Astrocyte of the cerebellum (primary cell): Measurements from ENCODE around the gene QRICH1.

Source experiments
- DNase-seq: peaks from one replicate; pipeline ENCODE4 v3.0.0-alpha.2; 2011; ENCODE audit warnings: low read depth
- H3K4me3 ChIP-seq: 2 replicates; pipeline ENCODE4 v1.5.1; 2011; ENCODE audit warnings: mild to moderate bottlenecking, low read depth, low read length, moderate library complexity
- CTCF ChIP-seq: IDR thresholded peaks from 2 replicates; pipeline ENCODE4 v1.5.1; 2012; ENCODE audit warnings: low read length, low read depth, moderate library complexity, mild to moderate bottlenecking; ENCODE audit errors: missing control alignments
- in situ Hi-C: cut with HindIII; loops from 2 replicates; pipeline ENCODE4 v1.10.0; 2017; ENCODE audit warnings: low sequenced_read_pairs

QRICH1 gene

DNA sequence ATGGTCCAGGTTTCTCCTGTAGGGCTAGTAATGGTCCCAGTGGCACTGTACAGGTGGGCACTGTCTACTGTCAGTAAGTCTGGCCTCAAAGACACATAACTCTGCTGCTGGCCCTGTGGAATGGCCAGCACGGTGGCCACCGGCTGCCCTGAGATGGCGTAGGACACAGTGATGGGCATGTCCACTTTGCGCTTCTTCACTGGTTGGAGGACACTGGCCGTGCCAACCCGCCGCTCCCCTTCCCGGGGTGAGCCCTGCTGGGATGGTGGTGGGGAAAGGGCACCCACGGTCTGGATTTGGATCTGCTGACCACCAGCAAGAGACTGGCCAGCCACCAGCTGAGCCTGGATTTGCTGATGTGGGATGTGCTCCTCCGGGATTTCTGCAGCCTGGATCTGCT is 36.6 kb downstream of the QRICH1 start:
- no peak for DNase-seq
- no peak overlapping the region for H3K4me3 ChIP-seq
- TF ChIP-seq CTCF, result no peak
- in situ Hi-C loops, result no loop called here

DNA sequence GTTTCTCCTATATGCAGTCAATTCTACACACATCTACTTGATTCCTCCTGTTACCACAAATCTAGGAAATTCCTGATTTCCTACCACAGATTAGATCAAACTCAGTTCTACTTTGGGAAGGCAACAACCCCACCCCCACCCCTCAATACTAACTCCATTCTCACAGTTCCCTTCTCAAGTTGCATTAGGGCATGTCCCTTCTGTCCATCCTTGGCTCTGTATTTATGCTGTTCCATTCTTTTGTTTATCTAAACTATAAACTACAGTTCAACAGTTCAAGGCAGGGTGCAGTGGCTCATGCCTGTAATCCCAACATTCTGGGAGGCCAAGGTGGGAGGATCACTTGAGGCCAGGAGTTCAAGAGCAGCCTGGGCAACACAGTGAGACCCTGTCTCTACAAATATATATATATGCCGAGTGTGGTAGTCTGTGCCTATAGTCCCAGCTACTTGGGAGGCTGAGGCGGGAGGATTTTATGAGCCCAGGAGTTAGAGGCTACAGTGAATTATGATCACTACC is 39.5 kb downstream of the QRICH1 start:
- H3K4me3 ChIP-seq, result no peak overlapping the region
- TF ChIP-seq CTCF, result no peak
- no peak for DNase-seq
- in situ Hi-C loops, result no loop called here

DNA sequence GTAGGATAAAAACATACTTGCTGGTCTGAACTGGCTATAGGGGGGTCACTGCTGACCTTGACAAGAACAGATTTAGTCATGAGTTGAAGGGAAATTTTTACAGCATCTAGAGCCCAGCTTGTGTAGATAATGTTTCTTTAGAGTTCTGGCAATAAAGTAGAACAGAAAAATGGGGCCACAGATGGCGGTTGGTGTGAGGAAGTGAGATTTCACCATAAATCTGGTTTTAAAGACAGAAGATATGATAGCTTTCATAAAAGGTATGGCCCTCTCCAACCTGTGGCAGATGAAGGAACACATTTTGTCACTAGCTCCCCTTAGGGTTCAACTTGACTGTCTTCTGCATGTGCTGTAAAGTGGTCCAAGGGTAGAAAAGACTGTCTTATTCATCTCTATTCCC is 40.3 kb downstream of the QRICH1 start:
- DNase-seq, result no peak
- H3K4me3 ChIP-seq, result no peak overlapping the region
- in situ Hi-C loops, result no loop called here
- TF ChIP-seq CTCF, result no peak

DNA sequence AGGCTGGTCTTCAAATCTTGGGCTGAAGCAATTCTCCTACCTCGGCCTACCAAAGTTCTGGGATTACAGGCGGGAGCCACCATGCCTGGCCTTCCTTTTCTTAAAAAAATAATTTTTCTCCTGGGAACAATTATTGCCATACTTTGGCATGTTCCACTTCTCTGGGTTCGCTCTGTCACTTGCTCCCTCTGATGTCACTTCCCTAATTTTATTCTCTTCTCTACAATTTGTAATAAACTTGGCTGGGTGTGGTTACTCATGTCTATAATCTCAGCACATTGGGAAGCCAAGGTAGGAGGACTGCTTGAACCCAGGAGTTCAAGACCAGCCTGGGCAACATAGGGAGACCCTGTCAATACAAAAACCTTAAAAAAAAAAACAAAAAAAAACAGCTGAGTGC is 58.6 kb downstream of the QRICH1 start:
- DNase-seq, result no peak
- in situ Hi-C loops, result no loop called here
- H3K4me3 ChIP-seq, result no peak overlapping the region
- TF ChIP-seq CTCF, result no peak

- no peak for TF ChIP-seq CTCF
- in situ Hi-C loops, result no loop called here
Observed at GRCh38 chr3:49034650-49035049, 59.2 kb downstream of the QRICH1 start.

GRCh38 chr3:49032646-49033304 is 61.1 kb downstream of the QRICH1 start:
- in situ Hi-C loops, result no loop called here
- TF ChIP-seq CTCF, result no peak
- DNase-seq, result no peak
- H3K4me3 ChIP-seq, result no peak overlapping the region

More at GRCh38 chr3:49034650-49035049, 59.2 kb downstream of the QRICH1 start:
- no peak overlapping the region for H3K4me3 ChIP-seq
- DNase-seq, result no peak
